ENCODE measurements around the gene BTBD2. TPM values are rescaled to one million over a fixed set of nuclear protein-coding genes. Genes with fewer than 3 reads are reported as not detected.

BTBD2 gene
- total and polyA plus RNA-seq, 2 of the 8 experiments (the other 6 are each of a cell fraction or from before 2014, with no cell fraction given), result 91.7 to 92.3 TPM

GRCh38 chr19:1956868-1957492 is 58.5 kb downstream of the BTBD2 start:
- WGBS, 2 experiments (ENCODE audit: extremely low coverage in 1 of 2, insufficient coverage in 1 of 2, insufficient read length in 1 of 2, insufficient replicate concordance in 2 of 2, low coverage in 1 of 2, low lambda C conversion rate in 2 of 2, missing lambda C conversion rate in 1 of 2), result 77% methylated on average over 28 of the region's 28 CpGs; no CpG with 5 or more reads in 1 of the 2 experiments
- Histone ChIP-seq H3K9ac (replicated peaks in 1 of 4; ENCODE audit: extremely low read depth in 1 of 4, low read depth in 3 of 4, low read length in 3 of 4) (no peak overlapping the region), H2AK5ac (ENCODE audit: low read depth, low read length) (no peak overlapping the region), H4K20me1 (replicated peaks in 1 of 2; ENCODE audit: control insufficient read depth in 1 of 2, insufficient read depth in 2 of 2, low read length in 2 of 2) (peaks cover 46 to 61% of the 10 kb centered on the region in 2 experiments), H2BK5ac (ENCODE audit: low read depth, low read length) (no peak overlapping the region), H2AFZ (ENCODE audit: low read length) (no peak overlapping the region), H2BK12ac (ENCODE audit: low read depth, low read length) (no peak overlapping the region), H4K5ac (ENCODE audit: insufficient read length, low read depth, low read length) (no peak overlapping the region), H2BK120ac (replicated peaks; ENCODE audit: low read depth, low read length) (no peak overlapping the region), H4K8ac (ENCODE audit: extremely low read depth, insufficient read depth, low read length) (peak overlapping the region; percentile 79; the same call in 1 of the 2 replicates), H3K79me2 (ENCODE audit: control insufficient read depth in 1 of 2, insufficient read depth in 2 of 2, low read length in 2 of 2) (peaks cover 20 to 86% of the 10 kb centered on the region in 2 experiments), H3K79me1 (ENCODE audit: low read depth, low read length) (peaks cover 24% of the 10 kb centered on the region), H3K36me3 (ENCODE audit: control insufficient read depth in 2 of 4, insufficient read depth in 4 of 4, low read length in 3 of 4) (no peaks in the 10 kb centered on the region; a peak in 2 of 8 replicates), H3K23me2 (ENCODE audit: low read depth, low read length) (no peaks in the 10 kb centered on the region), H3K18ac (ENCODE audit: extremely low read depth, low read length) (no peak overlapping the region; the same call in 1 of the 2 replicates), H3K4me2 (ENCODE audit: insufficient read depth in 1 of 2, low read depth in 2 of 2, low read length in 2 of 2) (no peak overlapping the region), H2BK15ac (ENCODE audit: low read length) (no peak overlapping the region), H3K27ac (ENCODE audit: low read depth, low read length) (no peak overlapping the region), H3K4ac (replicated peaks; ENCODE audit: insufficient read length, low read depth, low read length) (no peak overlapping the region), H3K56ac (replicated peaks; ENCODE audit: insufficient read length, low read depth, low read length) (no peak overlapping the region), H3K4me3 (ENCODE audit: extremely low read depth in 1 of 4, insufficient read depth in 2 of 4, low read depth in 3 of 4, low read length in 4 of 4) (no peak overlapping the region), H3K14ac (ENCODE audit: insufficient read length) (no peak overlapping the region), H2BK20ac (ENCODE audit: low read length) (no peak overlapping the region), H3K23ac (ENCODE audit: insufficient read length) (no peak overlapping the region), H3K9me3 (ENCODE audit: insufficient read depth in 2 of 2, low read depth in 1 of 2, low read length in 1 of 2) (no peaks in the 10 kb centered on the region), H3K27me3 (replicated peaks in 1 of 4; ENCODE audit: control insufficient read depth in 3 of 4, extremely low read depth in 1 of 4, insufficient read depth in 3 of 4, low read length in 3 of 4) (no peaks in the 10 kb centered on the region), H3K4me1 (replicated peaks in 1 of 4; ENCODE audit: control insufficient read depth in 3 of 4, insufficient read depth in 4 of 4, low read length in 3 of 4) (peaks cover 0 to 14% (median 9%) of the 10 kb centered on the region in 4 experiments; a peak in 5 of 7 replicates), H4K91ac (replicated peaks; ENCODE audit: insufficient read length, low read length) (no peak overlapping the region)
- CTCF ChIA-PET (ENCODE audit: partially characterized antibody), result interaction anchor here (0.7 to 2.6 kb wide), 9 partner anchors 10 to 33 kb away, joined by 3 to 23 read pairs (median 3); no protein-coding TSS in a partner anchor
- DNase-seq (ENCODE audit: low read depth in 1 of 2, low spot score in 2 of 2) (peak in 1 of 2 experiments; percentile 81), FAIRE-seq (no peak)
- POLR2A ChIA-PET (ENCODE audit: partially characterized antibody), result interaction anchor here (0.8 kb wide), 1 partner anchor 51 kb away, joined by 3 read pairs; no protein-coding TSS in a partner anchor
- TF ChIP-seq CREB1 (IDR thresholded peaks at IDR 0.05) (peak; percentile 32; the same call in 1 of the 2 replicates), RAD21 (IDR thresholded peaks at IDR 0.05 in 1 of 2, conservative IDR thresholded peaks at IDR 0.05 in 1 of 2; ENCODE audit: low read depth in 2 of 2, low read length in 2 of 2) (peak; percentile 29 to 40; a peak in 3 of 4 replicates), CTCF (IDR thresholded peaks at IDR 0.05; ENCODE audit: control extremely low read depth in 1 of 3, insufficient read depth in 1 of 3, low read depth in 1 of 3, low read length in 3 of 3) (peak; percentile 47 to 80 (median 68)), SAP30 (IDR thresholded peaks at IDR 0.05; ENCODE audit: insufficient read depth, insufficient replicate concordance, low read length) (no peak), GABPA (IDR thresholded peaks at IDR 0.05; ENCODE audit: borderline replicate concordance, insufficient read depth, low read length) (0 out of 2 replicates have a peak, but pooled peaks have one; percentile 52), HDAC2 (IDR thresholded peaks at IDR 0.05; ENCODE audit: borderline replicate concordance in 1 of 2, low read depth in 2 of 2, low read length in 2 of 2) (no peak), E2F6 (IDR thresholded peaks at IDR 0.05) (no peak)
